GM19463 (cell line): ENCODE data around the gene MSH6.

Experiments used
- ATAC-seq: cut with Tn5 transposase; IDR thresholded peaks from one replicate; pipeline ENCODE4 v1.9.1; 2021; ENCODE audit warnings: mild to moderate bottlenecking, moderate library complexity; ENCODE audit not compliant: unreplicated experiment

The MSH6 gene

GRCh38 chr2:47782671-47783485 is at the start of gene MSH6:
TSS of gene MSH6 (plus strand) at chr2:47783145. CDS start at chr2:47783234, 89 bp downstream.
- peak; percentile 82 for ATAC-seq

GRCh38 chr2:47735136-47735869 is 47.6 kb upstream of the MSH6 start:
- ATAC-seq = no peak

GRCh38 chr2:47735912-47736311 is 47.0 kb upstream of the MSH6 start:
- ATAC-seq = no peak

GRCh38 chr2:47737191-47737975 is 45.6 kb upstream of the MSH6 start:
- no peak for ATAC-seq

GRCh38 chr2:47738331-47738730 is 44.6 kb upstream of the MSH6 start:
- no peak for ATAC-seq

- no peak for ATAC-seq
Measured at GRCh38 chr2:47741101-47741500, 41.8 kb upstream of the MSH6 start.

GRCh38 chr2:47741637-47742036 is 41.3 kb upstream of the MSH6 start:
- ATAC-seq = no peak

- no peak for ATAC-seq
Measured at GRCh38 chr2:47744074-47744473, 38.9 kb upstream of the MSH6 start.

GRCh38 chr2:47747878-47748277 is 35.1 kb upstream of the MSH6 start:
- no peak for ATAC-seq

- no peak for ATAC-seq
Measured at GRCh38 chr2:47751856-47752414, 31.0 kb upstream of the MSH6 start.

- no peak for ATAC-seq
Measured at GRCh38 chr2:47767497-47767844, 15.5 kb upstream of the MSH6 start.

- ATAC-seq = no peak
Measured at GRCh38 chr2:47767880-47768609, 14.9 kb upstream of the MSH6 start.

GRCh38 chr2:47769318-47769717 is 13.6 kb upstream of the MSH6 start:
- ATAC-seq = no peak

- no peak for ATAC-seq
Measured at GRCh38 chr2:47771211-47771610, 11.7 kb upstream of the MSH6 start.

- no peak for ATAC-seq
Measured at GRCh38 chr2:47772343-47772742, 10.6 kb upstream of the MSH6 start.

- ATAC-seq = no peak
Measured at GRCh38 chr2:47774567-47774966, 8.4 kb upstream of the MSH6 start.

GRCh38 chr2:47777277-47777937 is 5.5 kb upstream of the MSH6 start:
- ATAC-seq = no peak

GRCh38 chr2:47778698-47779425 is 4.1 kb upstream of the MSH6 start:
- ATAC-seq = no peak

- no peak for ATAC-seq
Measured at GRCh38 chr2:47779426-47779790, 3.5 kb upstream of the MSH6 start.

- ATAC-seq = no peak
Measured at GRCh38 chr2:47782381-47782670, 619 bp upstream of the MSH6 start.
